Heart right ventricle (tissue), 16 donors: ENCODE data around the gene SACM1L. TPM values are rescaled to one million over a fixed set of nuclear protein-coding genes. Genes with fewer than 3 reads are reported as not detected.
"Not testable (repeated sequence)": the region's sequence is repeated elsewhere in the genome, so short reads cannot be mapped to it uniquely, and the experiment has no call there.

Source experiments
- ATAC-seq, 8 donors: fragments of 200-7000 bp; cut with Tn5 transposase; one replicate each; pipeline ENCODE4 v1.9.1; 2020; ENCODE audit warnings: mild to moderate bottlenecking in 8 of 8, moderate library complexity in 8 of 8, moderate number of reproducible peaks in 1 of 8
- DNase-seq, 2 donors: peaks; one replicate each; pipeline ENCODE4 v3.0.0-alpha.2; 2020
- H3K27ac ChIP-seq, 10 donors: fragments of 200-600 bp; sonication (generic) in 2 of 10; one replicate each; pipeline versions ENCODE4 v1.5.0 to v1.8.0; 2020 to 2022; ENCODE audit warnings: mild to moderate bottlenecking in 3 of 10
- H3K27me3 ChIP-seq, 7 donors: fragments of 200-600 bp; one replicate each; pipeline ENCODE4 v1.8.0; 2021 to 2022; ENCODE audit warnings: mild to moderate bottlenecking in 2 of 7
- H3K36me3 ChIP-seq, 9 donors: fragments of 200-600 bp; sonication (generic) in 1 of 9; one replicate each; pipeline versions ENCODE4 v1.5.0 to v1.8.0; 2020 to 2022; ENCODE audit warnings: mild to moderate bottlenecking in 2 of 9
- H3K4me1 ChIP-seq, 9 donors: fragments of 200-600 bp; sonication (generic) in 1 of 9; one replicate each; pipeline versions ENCODE4 v1.5.0 to v1.8.0; 2020 to 2022; ENCODE audit warnings: mild to moderate bottlenecking in 4 of 9
- H3K4me3 ChIP-seq, 10 donors: fragments of 200-600 bp; sonication (generic) in 2 of 10; one replicate each; pipeline versions ENCODE4 v1.5.0 to v1.8.0; 2020 to 2022; ENCODE audit warnings: mild to moderate bottlenecking in 7 of 10, moderate library complexity in 2 of 10
- H3K9me3 ChIP-seq, 11 donors: fragments of 200-600 bp in 10 of 11; sonication (generic) in 2 of 11; one replicate each; pipeline versions ENCODE4 v1.5.0 to v1.8.0; 2013 to 2022; ENCODE audit warnings: mild to moderate bottlenecking in 2 of 11, control low read depth in 1 of 11, moderate library complexity in 1 of 11
- WGBS, 2 donors: extraction: QIAGEN DNeasy Blood & Tissue Kit; methylation state at CpG; one replicate each; pipeline ENCODE4 v1.1.7; 2013; ENCODE audit warnings: inconsistent platforms in 1 of 2; 5-methylcytosine and 5-hydroxymethylcytosine counted together
- intact Hi-C, 10 donors: fragments of 100-400 bp; cut with DNase I; formaldehyde crosslinking; loops; one replicate each; pipeline versions ENCODE4 v1.11.1 to v1.14.2; 2022
- polyA plus RNA-seq, 2 donors: library from polyadenylated mRNA; stranded (reverse); fragments of 200-250 nt; gene quantifications; one replicate each; pipeline ENCODE4 v1.2.3, GENCODE V29; 2013
- total RNA-seq, 10 donors: library from RNA; stranded (reverse); fragmentation: NEBNext Ultra II Directional in 3 of 10; extraction: Animal tissue kit (Norgen Biotek cat#: 25700) in 3 of 10; gene quantifications; one replicate each; pipeline versions ENCODE4 v1.2.1 to v1.2.4, GENCODE V29; 2021 to 2023
- TF ChIP-seq, protein P1 (sequence below), 9 donors: fragments of 200-600 bp; sonication (generic) in 2 of 9; IDR thresholded peaks; one replicate each; pipeline versions ENCODE4 v1.5.0 to v1.8.0; 2021 to 2022; ENCODE audit warnings: antibody characterized with exemption in 9 of 9, mild to moderate bottlenecking in 5 of 9, moderate library complexity in 1 of 9
- donor health status: Arrhythmogenic right ventricular cardiomyopathy.
- donor health status: ischemic (EF 13 %, LVEDD 7.1; RV severe dilation, severe dysfunction).
- donor health status: healthy with polysubstance abuse.
- donor health status: DM: no; HTN: yes; CAD: no.
- donor health status: DM: no; HTN: no; CAD: no.
- donor health status: ischemic (EF 25% LVEDD 6.9; RV normal size, moderate dysfunction).
- donor health status: ischemic (EF 25% LVEDD 5.7; RV mildly dilated, moderate dysfunction).
- donor health status: healthy.
- donor health status: DM: yes; HTN: yes; CAD: no.
- donor health status: Ischemic cardiomyopathy.
- donor health status: ischemic (EF 35%, LVEDD 5.7; RV mildly dilated, moderate dysfunction).
- donor health status: nonischemic (EF 11% LVEDD 7.7; RV severe dilation, severe dysfunction).
- donor health status: DM: yes; HTN: yes; CAD: no.
- donor health status: PGD.
- donor health status: ischemic (EF 29% LVEDD 5.4; RV normal size, mild dysfunction).
- donor health status: nonischemic (EF 23%, LVEDD 6.1; RV moderate dilation, normal function).

SACM1L gene
- total and polyA plus RNA-seq, 12 donors: 15.4 to 28.7 (median 23.6) TPM

DNA sequence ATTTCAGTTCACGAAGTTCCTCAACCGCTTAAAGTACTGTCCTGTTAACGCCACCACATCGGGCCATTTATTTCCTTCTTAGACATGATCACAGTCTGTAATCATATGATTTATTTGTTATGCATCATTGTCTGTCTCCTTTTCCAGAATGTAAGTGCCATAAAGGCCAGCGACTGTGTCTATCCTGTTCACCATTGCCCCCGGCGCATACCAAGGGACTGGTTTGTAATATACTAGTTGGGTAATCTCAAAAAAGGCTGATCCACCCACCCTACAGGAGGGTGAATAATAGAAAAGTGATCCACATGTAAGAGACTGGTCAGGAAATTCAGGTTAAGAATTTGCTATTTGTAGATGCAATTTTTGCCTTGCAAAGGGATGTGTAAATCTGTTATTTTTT, 65.3 kb downstream of the SACM1L start:
- intact Hi-C loops: no loop called here
- no peaks in the 10 kb centered on the region for H3K9me3 ChIP-seq
- peaks cover 0 to 8% (median under 1%) of the 10 kb centered on the region in 7 donors for H3K27me3 ChIP-seq
- no peak overlapping the region for H3K4me3 ChIP-seq
- ATAC-seq (no peak), DNase-seq (no peak)
- peaks cover 0 to 3% (median 0%) of the 10 kb centered on the region in 9 donors for H3K4me1 ChIP-seq
- H3K27ac ChIP-seq: no peak overlapping the region
- TF ChIP-seq, protein P1, sequence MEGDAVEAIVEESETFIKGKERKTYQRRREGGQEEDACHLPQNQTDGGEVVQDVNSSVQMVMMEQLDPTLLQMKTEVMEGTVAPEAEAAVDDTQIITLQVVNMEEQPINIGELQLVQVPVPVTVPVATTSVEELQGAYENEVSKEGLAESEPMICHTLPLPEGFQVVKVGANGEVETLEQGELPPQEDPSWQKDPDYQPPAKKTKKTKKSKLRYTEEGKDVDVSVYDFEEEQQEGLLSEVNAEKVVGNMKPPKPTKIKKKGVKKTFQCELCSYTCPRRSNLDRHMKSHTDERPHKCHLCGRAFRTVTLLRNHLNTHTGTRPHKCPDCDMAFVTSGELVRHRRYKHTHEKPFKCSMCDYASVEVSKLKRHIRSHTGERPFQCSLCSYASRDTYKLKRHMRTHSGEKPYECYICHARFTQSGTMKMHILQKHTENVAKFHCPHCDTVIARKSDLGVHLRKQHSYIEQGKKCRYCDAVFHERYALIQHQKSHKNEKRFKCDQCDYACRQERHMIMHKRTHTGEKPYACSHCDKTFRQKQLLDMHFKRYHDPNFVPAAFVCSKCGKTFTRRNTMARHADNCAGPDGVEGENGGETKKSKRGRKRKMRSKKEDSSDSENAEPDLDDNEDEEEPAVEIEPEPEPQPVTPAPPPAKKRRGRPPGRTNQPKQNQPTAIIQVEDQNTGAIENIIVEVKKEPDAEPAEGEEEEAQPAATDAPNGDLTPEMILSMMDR (IDR thresholded peaks at IDR 0.05): no peak
- WGBS, 2 donors: 96% methylated on average over 7 of the region's 7 CpGs
- H3K36me3 ChIP-seq: no peaks in the 10 kb centered on the region

DNA sequence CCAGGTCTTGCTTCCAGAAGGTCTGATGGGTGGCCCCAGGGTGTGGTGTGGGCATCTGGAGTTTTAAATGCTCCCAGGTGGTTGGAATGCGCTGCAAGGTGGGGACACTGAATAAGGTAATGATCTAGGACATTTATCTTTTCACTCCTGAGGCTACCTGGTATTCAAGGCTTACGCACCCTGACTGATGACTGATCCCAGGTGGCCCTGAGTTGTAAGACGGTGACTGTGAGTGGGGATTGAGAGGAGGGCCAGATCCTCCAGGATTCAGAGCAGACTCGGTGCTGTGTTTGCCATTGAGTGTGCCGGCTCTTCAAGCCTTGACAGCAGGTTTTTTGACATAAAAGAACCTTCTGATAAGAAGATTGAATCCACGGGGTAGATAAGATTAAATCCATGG, 66.9 kb downstream of the SACM1L start:
- ATAC-seq (no peak), DNase-seq (no peak)
- intact Hi-C loops: loop anchor here in 1 of 10 donors (5.0 kb wide), 1 partner anchor 171 kb away; no protein-coding TSS in a partner anchor

DNA sequence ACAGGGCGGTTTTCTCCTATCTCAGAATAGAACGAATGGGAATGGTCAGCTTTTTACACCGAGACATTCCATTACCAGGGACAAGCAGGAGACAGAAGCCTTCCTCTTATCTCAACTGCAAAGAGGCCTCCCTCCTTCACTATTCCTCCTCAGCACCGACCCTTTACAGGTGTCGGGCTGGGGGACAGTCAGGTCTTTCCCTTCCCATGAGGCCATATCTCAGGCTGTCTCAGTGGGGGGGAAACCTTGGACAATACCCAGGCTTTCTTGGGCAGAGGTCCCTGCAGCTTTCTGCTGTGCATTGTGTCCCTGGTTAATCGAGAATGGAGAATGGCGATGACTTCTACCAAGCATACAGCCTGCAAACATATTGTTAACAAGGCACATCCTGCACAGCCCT, 67.9 kb downstream of the SACM1L start:
- ATAC-seq: not testable (repeated sequence)

More for the DNA sequence above, 66.9 kb downstream of the SACM1L start:
- WGBS, 2 donors: 71 to 74% methylated on average over 6 of the region's 6 CpGs
- no peaks in the 10 kb centered on the region for H3K9me3 ChIP-seq
- H3K27me3 ChIP-seq: peaks cover 0 to 23% (median 13%) of the 10 kb centered on the region in 7 donors
- H3K36me3 ChIP-seq: no peaks in the 10 kb centered on the region
- H3K4me3 ChIP-seq: no peak overlapping the region
- TF ChIP-seq, protein P1 (IDR thresholded peaks at IDR 0.05): no peak
- H3K4me1 ChIP-seq: peaks cover 0 to 3% (median 0%) of the 10 kb centered on the region in 9 donors
- no peak overlapping the region for H3K27ac ChIP-seq

DNA sequence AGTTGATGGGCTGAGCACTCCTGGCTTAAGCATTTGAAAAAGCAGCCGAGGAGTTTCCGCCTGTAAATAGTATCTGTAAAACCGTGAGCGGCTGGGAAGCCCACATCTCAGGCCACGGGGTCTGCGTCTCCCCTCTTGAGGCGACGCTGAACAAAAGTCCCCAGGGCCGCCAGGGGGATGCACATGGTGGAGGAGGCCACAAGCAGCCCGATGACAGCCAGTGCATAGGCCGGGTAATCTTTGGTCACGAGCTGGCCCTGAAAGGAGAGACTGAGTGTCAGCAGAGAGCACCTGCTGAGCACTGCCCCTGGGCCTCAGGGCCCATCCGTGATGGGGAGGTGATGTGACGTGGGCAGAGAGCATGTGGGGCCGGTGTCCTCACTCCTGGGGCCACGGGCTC, 69.7 kb downstream of the SACM1L start:
- TF ChIP-seq, protein P1 (IDR thresholded peaks at IDR 0.05): no peak
- DNase-seq: no peak
- Histone ChIP-seq H3K36me3 (no peaks in the 10 kb centered on the region), H3K27ac (no peak overlapping the region), H3K27me3 (peaks cover 0 to 26% (median 13%) of the 10 kb centered on the region in 7 donors), H3K4me1 (peaks cover 0 to 3% (median 0%) of the 10 kb centered on the region in 9 donors), H3K4me3 (no peak overlapping the region), H3K9me3 (no peaks in the 10 kb centered on the region)
- ATAC-seq: no peak
- 73 to 79% methylated on average over 16 of the region's 16 CpGs for WGBS, 2 donors
- intact Hi-C loops: loop anchor here in 1 of 10 donors (5.0 kb wide), 1 partner anchor 168 kb away; no protein-coding TSS in a partner anchor

More for the DNA sequence above, 67.9 kb downstream of the SACM1L start:
- not testable (repeated sequence) for H3K9me3 ChIP-seq, H3K27ac ChIP-seq, H3K4me1 ChIP-seq, H3K4me3 ChIP-seq, DNase-seq, H3K36me3 ChIP-seq
- 39 to 41% methylated on average over 7 of the region's 7 CpGs for WGBS, 2 donors
- peaks cover 0 to 26% (median 13%) of the 10 kb centered on the region in 7 donors for H3K27me3 ChIP-seq
- intact Hi-C loops: loop anchor here in 1 of 10 donors (5.0 kb wide), 1 partner anchor 170 kb away; no protein-coding TSS in a partner anchor

DNA sequence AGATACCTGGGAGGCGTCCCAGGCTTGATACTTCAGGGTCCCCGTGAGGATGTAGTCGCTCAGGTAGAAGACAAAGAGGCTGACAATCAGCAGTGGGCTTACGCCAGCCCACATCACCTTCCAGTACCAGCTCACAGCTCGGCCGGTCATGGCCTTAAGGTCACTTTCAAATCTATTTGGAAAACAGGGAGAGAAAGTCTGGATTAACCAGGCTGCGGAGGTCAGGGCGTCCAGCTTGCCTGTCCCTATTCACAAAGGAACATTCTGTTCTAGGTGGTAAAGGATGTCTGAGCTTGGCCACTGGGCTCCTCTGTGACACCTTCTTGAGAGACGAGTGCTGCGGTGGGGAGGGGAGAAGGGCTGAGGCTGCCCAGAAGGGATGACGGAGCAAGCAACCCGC, 70.7 kb downstream of the SACM1L start:
- H3K36me3 ChIP-seq: no peaks in the 10 kb centered on the region
- intact Hi-C loops: loop anchor here (2.0 to 10.0 kb wide), 13 partner anchors 57 to 325 kb away; no protein-coding TSS in a partner anchor
- TF ChIP-seq, protein P1 (IDR thresholded peaks at IDR 0.05): no peak
- peaks cover 0 to 26% (median 13%) of the 10 kb centered on the region in 7 donors for H3K27me3 ChIP-seq
- H3K27ac ChIP-seq: no peak overlapping the region
- DNase-seq (no peak), ATAC-seq (no peak)
- H3K4me1 ChIP-seq: peaks cover 0 to 3% (median 0%) of the 10 kb centered on the region in 9 donors
- no peaks in the 10 kb centered on the region for H3K9me3 ChIP-seq
- WGBS, 2 donors: 85 to 89% methylated on average over 12 of the region's 12 CpGs
- no peak overlapping the region for H3K4me3 ChIP-seq
